CD8-positive, alpha-beta memory T cell (primary cell): ENCODE measurements around the gene LSAMP. TPM values are rescaled to one million over a fixed set of nuclear protein-coding genes. Genes with fewer than 3 reads are reported as not detected.

Experiments
- CTCF ChIA-PET: fragments of 350-600 bp; sonication (Branson Sonifier 250); formaldehyde crosslinking; loops from one replicate; lab custom pipeline; 2021; ENCODE audit warnings: antibody characterized with exemption; lab: Charles Lee
- POLR2A ChIA-PET: fragments of 350-600 bp; sonication (Branson Sonifier 250); formaldehyde crosslinking; loops from one replicate; lab custom pipeline; 2021; ENCODE audit warnings: antibody characterized with exemption; lab: Charles Lee
- DNase-seq, 5 donors: peaks; one replicate each; pipeline versions ENCODE4 v3.0.0 to v3.0.0-alpha.2; 2020 to 2022; ENCODE audit warnings: mixed read lengths in 1 of 5
- H3K27ac ChIP-seq: one replicate; pipeline ENCODE4 v1.7.0; 2013; ENCODE audit warnings: low read depth, mild to moderate bottlenecking, low read length, moderate library complexity
- H3K27me3 ChIP-seq: 2 replicates; pipeline ENCODE4 v1.7.0; 2013; ENCODE audit warnings: low read length, mild to moderate bottlenecking; ENCODE audit not compliant: insufficient read depth, poor library complexity, severe bottlenecking
- H3K36me3 ChIP-seq: 2 replicates; pipeline ENCODE4 v1.7.0; 2013; ENCODE audit warnings: mild to moderate bottlenecking, low read length, moderate library complexity; ENCODE audit not compliant: insufficient read depth
- H3K4me1 ChIP-seq: 2 replicates; pipeline ENCODE4 v1.7.0; 2013; ENCODE audit warnings: mild to moderate bottlenecking, low read length, moderate library complexity; ENCODE audit not compliant: insufficient read depth
- H3K4me3 ChIP-seq: 2 replicates; pipeline ENCODE4 v1.7.0; 2013; ENCODE audit warnings: mild to moderate bottlenecking, low read length
- H3K9me3 ChIP-seq: 2 replicates; pipeline ENCODE4 v1.7.0; 2013; ENCODE audit warnings: mild to moderate bottlenecking, low read length
- H3K27ac Mint-ChIP-seq, 8 donors: one replicate each; pipeline ENCODE4 v1.8.0; 2020 to 2021; ENCODE audit warnings: mixed read lengths in 8 of 8, mild to moderate bottlenecking in 6 of 8, inconsistent platforms in 3 of 8, moderate library complexity in 3 of 8
- H3K27me3 Mint-ChIP-seq, 2 donors: one replicate each; pipeline ENCODE4 v1.8.0; 2020 to 2021; ENCODE audit warnings: mixed read lengths in 2 of 2, mild to moderate bottlenecking in 1 of 2, moderate library complexity in 1 of 2
- H3K36me3 Mint-ChIP-seq, 3 donors: one replicate each; pipeline ENCODE4 v1.8.0; 2020 to 2021; ENCODE audit warnings: mixed read lengths in 3 of 3, inconsistent platforms in 1 of 3, mild to moderate bottlenecking in 1 of 3
- H3K4me1 Mint-ChIP-seq, 3 donors: one replicate each; pipeline ENCODE4 v1.8.0; 2020 to 2021; ENCODE audit warnings: mixed read lengths in 3 of 3, inconsistent platforms in 1 of 3, mild to moderate bottlenecking in 1 of 3
- H3K4me3 Mint-ChIP-seq, 7 donors: one replicate each; pipeline ENCODE4 v1.8.0; 2020 to 2021; ENCODE audit warnings: mixed read lengths in 7 of 7, mild to moderate bottlenecking in 6 of 7, moderate library complexity in 4 of 7, inconsistent platforms in 2 of 7
- H3K9me3 Mint-ChIP-seq, 5 donors: one replicate each; pipeline ENCODE4 v1.8.0; 2020 to 2022; ENCODE audit warnings: mixed read lengths in 5 of 5, mild to moderate bottlenecking in 3 of 5, moderate library complexity in 2 of 5, inconsistent platforms in 1 of 5
- polyA plus RNA-seq: library from polyadenylated mRNA; unstranded; fragments of 300-500 nt; fragmentation: Illumina TruSeq; gene quantifications from one replicate; pipeline ENCODE4 v1.2.3, GENCODE V29; 2021
- total RNA-seq, 2 experiments: library from RNA; stranded (reverse); gene quantifications; one replicate each; pipeline ENCODE4 v1.2.3, GENCODE V29; 2021

LSAMP gene
- total and polyA plus RNA-seq, 3 experiments from 2014 or later: not detected

DNA sequence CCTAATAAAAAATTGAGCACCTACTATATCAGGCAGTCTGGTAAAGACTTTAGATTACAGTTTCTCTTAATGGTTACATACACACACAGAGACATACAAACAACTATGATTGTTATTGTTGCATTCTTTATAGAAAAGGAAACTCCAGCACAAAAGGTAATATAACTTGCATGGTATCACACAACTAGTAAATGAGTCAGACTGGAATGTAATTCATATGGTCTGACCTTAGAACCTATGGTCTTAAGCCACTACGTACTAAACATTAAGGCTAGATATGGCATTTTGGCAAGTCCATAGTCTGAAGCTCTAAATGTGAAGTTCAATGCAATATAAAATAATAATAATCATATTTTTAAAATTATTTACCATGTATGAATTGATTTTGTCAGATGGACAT is 380.6 kb downstream of the LSAMP start:
- DNase-seq: no peak
- H3K36me3 ChIP-seq: no peaks in the 10 kb centered on the region
- no peak overlapping the region for H3K4me3 ChIP-seq
- Mint-ChIP-seq H3K4me1 (no peaks in the 10 kb centered on the region), H3K4me3 (no peak overlapping the region), H3K27me3 (no peaks in the 10 kb centered on the region), H3K27ac (no peak overlapping the region), H3K36me3 (no peaks in the 10 kb centered on the region), H3K9me3 (peaks cover 0 to 2% (median 0%) of the 10 kb centered on the region in 5 donors)
- H3K27ac ChIP-seq: no peak overlapping the region
- H3K9me3 ChIP-seq: no peaks in the 10 kb centered on the region
- CTCF ChIA-PET: no interaction called here
- H3K4me1 ChIP-seq: no peaks in the 10 kb centered on the region
- no peaks in the 10 kb centered on the region for H3K27me3 ChIP-seq
- POLR2A ChIA-PET: no interaction called here

DNA sequence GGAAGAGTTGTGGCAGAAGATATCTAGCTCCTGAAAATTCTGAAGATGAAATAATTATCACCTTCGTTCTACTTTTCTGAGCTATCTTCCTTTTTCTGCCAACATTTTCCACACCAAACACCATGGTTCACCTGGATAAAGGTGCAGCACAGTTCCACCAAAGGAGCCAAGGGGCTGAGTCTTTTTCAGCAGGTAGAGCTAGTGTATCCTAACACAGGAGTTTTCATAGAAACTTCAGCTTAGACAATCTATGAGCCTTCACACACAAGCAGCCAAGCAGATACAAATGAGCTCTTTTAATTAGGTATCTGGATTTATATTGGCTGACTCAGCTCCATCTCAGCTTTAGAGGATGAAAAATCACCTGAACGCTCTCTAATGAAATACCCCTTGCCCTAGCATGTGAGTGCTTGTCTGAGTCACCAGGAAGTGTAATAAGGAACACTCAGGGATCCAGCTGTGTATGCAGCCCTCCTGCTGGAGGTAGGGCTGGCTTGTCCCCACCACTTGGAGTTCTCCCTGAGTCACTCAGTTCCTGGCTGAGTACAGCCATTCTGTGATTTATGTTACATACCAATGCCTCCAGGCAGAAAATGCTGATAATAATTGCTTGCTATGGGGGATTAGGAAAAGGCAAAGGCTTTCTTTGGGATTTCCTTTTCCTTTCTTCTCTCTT is 385.7 kb downstream of the LSAMP start:
- H3K4me3 ChIP-seq: no peak overlapping the region
- H3K4me3 Mint-ChIP-seq: no peak overlapping the region
- no peak overlapping the region for H3K27ac Mint-ChIP-seq
- no peaks in the 10 kb centered on the region for H3K27me3 ChIP-seq
- no peaks in the 10 kb centered on the region for H3K9me3 ChIP-seq
- H3K36me3 Mint-ChIP-seq: no peaks in the 10 kb centered on the region
- H3K27me3 Mint-ChIP-seq: no peaks in the 10 kb centered on the region
- H3K9me3 Mint-ChIP-seq: peaks cover 0 to 4% (median 0%) of the 10 kb centered on the region in 5 donors
- H3K4me1 ChIP-seq: no peaks in the 10 kb centered on the region
- DNase-seq: no peak
- H3K27ac ChIP-seq: no peak overlapping the region
- no peaks in the 10 kb centered on the region for H3K4me1 Mint-ChIP-seq
- ChIA-PET POLR2A (no interaction called here), CTCF (no interaction called here)
- H3K36me3 ChIP-seq: no peaks in the 10 kb centered on the region

GRCh38 chr3:116058844-116059243 is 386.4 kb downstream of the LSAMP start:
- Mint-ChIP-seq H3K36me3 (no peaks in the 10 kb centered on the region), H3K27me3 (no peaks in the 10 kb centered on the region), H3K4me1 (no peaks in the 10 kb centered on the region), H3K4me3 (no peak overlapping the region), H3K27ac (no peak overlapping the region), H3K9me3 (peaks cover 0 to 2% (median 0%) of the 10 kb centered on the region in 5 donors)
- POLR2A ChIA-PET: no interaction called here
- Histone ChIP-seq H3K27me3 (no peaks in the 10 kb centered on the region), H3K4me3 (no peak overlapping the region), H3K9me3 (no peaks in the 10 kb centered on the region), H3K36me3 (no peaks in the 10 kb centered on the region), H3K4me1 (no peaks in the 10 kb centered on the region), H3K27ac (no peak overlapping the region)
- DNase-seq: no peak
- CTCF ChIA-PET: no interaction called here

DNA sequence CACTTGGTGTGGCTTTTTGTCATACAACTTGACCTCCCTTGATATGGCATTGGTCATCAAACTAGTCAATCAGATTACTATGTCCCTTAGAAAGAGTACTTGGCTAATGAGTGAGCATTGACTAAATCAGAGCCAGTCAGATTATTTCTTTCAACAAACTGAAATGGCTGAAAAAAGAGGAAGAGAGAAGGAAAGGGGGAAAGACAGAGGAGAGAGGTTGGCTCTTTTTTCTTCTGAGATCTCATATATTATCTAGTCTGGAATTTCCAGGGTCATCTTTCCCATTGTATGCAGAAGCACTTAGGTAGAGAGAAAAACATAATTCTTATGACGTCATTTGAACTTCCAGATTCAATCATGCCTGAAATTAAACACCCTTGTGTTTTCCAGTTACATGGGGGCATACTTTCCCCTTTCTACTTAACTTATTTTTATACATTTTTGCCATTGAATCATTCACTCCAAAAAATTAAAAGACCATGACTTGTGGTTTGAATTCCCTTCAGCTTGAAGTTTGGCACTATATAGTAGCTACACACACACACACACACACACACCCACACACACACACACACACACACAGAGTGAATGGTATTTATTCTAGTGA is 387.8 kb downstream of the LSAMP start:
- H3K27me3 ChIP-seq: no peaks in the 10 kb centered on the region
- H3K4me1 ChIP-seq: no peaks in the 10 kb centered on the region
- peaks cover 0 to 2% (median 0%) of the 10 kb centered on the region in 5 donors for H3K9me3 Mint-ChIP-seq
- no peak overlapping the region for H3K27ac ChIP-seq
- no peak overlapping the region for H3K27ac Mint-ChIP-seq
- H3K36me3 ChIP-seq: no peaks in the 10 kb centered on the region
- CTCF ChIA-PET: no interaction called here
- no peak overlapping the region for H3K4me3 ChIP-seq
- H3K9me3 ChIP-seq: no peaks in the 10 kb centered on the region
- no peaks in the 10 kb centered on the region for H3K4me1 Mint-ChIP-seq
- no peaks in the 10 kb centered on the region for H3K36me3 Mint-ChIP-seq
- H3K4me3 Mint-ChIP-seq: no peak overlapping the region
- DNase-seq: no peak
- H3K27me3 Mint-ChIP-seq: no peaks in the 10 kb centered on the region
- POLR2A ChIA-PET: no interaction called here

GRCh38 chr3:116056280-116056679 is 389.0 kb downstream of the LSAMP start:
- no peak overlapping the region for H3K27ac ChIP-seq
- CTCF ChIA-PET: no interaction called here

GRCh38 chr3:116053017-116053416 is 392.3 kb downstream of the LSAMP start:
- Mint-ChIP-seq H3K9me3 (peaks cover 0 to 2% (median 0%) of the 10 kb centered on the region in 5 donors), H3K27ac (no peak overlapping the region), H3K4me3 (no peak overlapping the region), H3K36me3 (no peaks in the 10 kb centered on the region), H3K4me1 (no peaks in the 10 kb centered on the region), H3K27me3 (no peaks in the 10 kb centered on the region)
- no peak for DNase-seq
- Histone ChIP-seq H3K4me1 (no peaks in the 10 kb centered on the region), H3K36me3 (no peaks in the 10 kb centered on the region), H3K4me3 (no peak overlapping the region), H3K9me3 (no peaks in the 10 kb centered on the region), H3K27ac (no peak overlapping the region), H3K27me3 (no peaks in the 10 kb centered on the region)
- POLR2A ChIA-PET: no interaction called here
- CTCF ChIA-PET: no interaction called here

More at GRCh38 chr3:116056280-116056679, 389.0 kb downstream of the LSAMP start:
- no peaks in the 10 kb centered on the region for H3K4me1 ChIP-seq
- Mint-ChIP-seq H3K27ac (no peak overlapping the region), H3K27me3 (no peaks in the 10 kb centered on the region), H3K4me1 (no peaks in the 10 kb centered on the region), H3K36me3 (no peaks in the 10 kb centered on the region), H3K4me3 (no peak overlapping the region), H3K9me3 (peaks cover 0 to 2% (median 0%) of the 10 kb centered on the region in 5 donors)
- no peaks in the 10 kb centered on the region for H3K27me3 ChIP-seq
- no peaks in the 10 kb centered on the region for H3K9me3 ChIP-seq
- POLR2A ChIA-PET: no interaction called here
- no peaks in the 10 kb centered on the region for H3K36me3 ChIP-seq
- H3K4me3 ChIP-seq: no peak overlapping the region
- no peak for DNase-seq

DNA sequence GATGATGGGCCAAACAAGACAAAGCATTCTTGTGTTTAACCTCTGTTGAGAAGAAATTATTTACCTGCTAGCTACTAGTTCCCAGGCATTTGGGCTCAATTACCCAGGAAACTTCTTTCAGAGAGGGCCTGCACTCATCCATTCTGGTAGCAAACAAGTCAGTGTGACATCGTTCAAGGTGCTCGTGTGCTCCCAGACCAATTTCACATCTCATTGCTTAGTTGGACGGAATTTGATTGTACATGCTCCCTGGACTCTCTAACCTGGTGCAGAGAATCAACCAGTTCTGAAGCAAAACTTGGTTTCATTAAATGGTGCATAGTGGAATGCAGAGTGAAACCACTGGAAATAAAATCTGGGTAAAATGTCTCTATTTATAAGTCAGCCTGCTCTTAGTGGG is 392.7 kb downstream of the LSAMP start:
- DNase-seq: no peak
- CTCF ChIA-PET: no interaction called here
- H3K36me3 ChIP-seq: no peaks in the 10 kb centered on the region

GRCh38 chr3:116051586-116051985 is 393.7 kb downstream of the LSAMP start:
- no peak overlapping the region for H3K4me3 ChIP-seq
- Mint-ChIP-seq H3K4me1 (no peaks in the 10 kb centered on the region), H3K27ac (no peak overlapping the region), H3K36me3 (no peaks in the 10 kb centered on the region), H3K4me3 (no peak overlapping the region), H3K27me3 (no peaks in the 10 kb centered on the region), H3K9me3 (peaks cover 0 to 2% (median 1%) of the 10 kb centered on the region in 5 donors)
- H3K36me3 ChIP-seq: no peaks in the 10 kb centered on the region
- no peaks in the 10 kb centered on the region for H3K27me3 ChIP-seq
- no peaks in the 10 kb centered on the region for H3K9me3 ChIP-seq
- CTCF ChIA-PET: no interaction called here
- POLR2A ChIA-PET: no interaction called here
- no peak overlapping the region for H3K27ac ChIP-seq
- no peak for DNase-seq
- H3K4me1 ChIP-seq: no peaks in the 10 kb centered on the region

More for the DNA sequence above, 392.7 kb downstream of the LSAMP start:
- H3K27ac ChIP-seq: no peak overlapping the region
- H3K27me3 ChIP-seq: no peaks in the 10 kb centered on the region
- Mint-ChIP-seq H3K27ac (no peak overlapping the region), H3K9me3 (peaks cover 0 to 3% (median 0%) of the 10 kb centered on the region in 5 donors), H3K4me1 (no peaks in the 10 kb centered on the region), H3K36me3 (no peaks in the 10 kb centered on the region), H3K4me3 (no peak overlapping the region), H3K27me3 (no peaks in the 10 kb centered on the region)
- H3K9me3 ChIP-seq: no peaks in the 10 kb centered on the region
- POLR2A ChIA-PET: no interaction called here
- H3K4me1 ChIP-seq: no peaks in the 10 kb centered on the region
- no peak overlapping the region for H3K4me3 ChIP-seq
